GM19395 (cell line): ENCODE measurements around the gene PLPP6.

Experiments used
- ATAC-seq: cut with Tn5 transposase; IDR thresholded peaks from one replicate; pipeline ENCODE4 v1.9.1; 2021; ENCODE audit warnings: mild to moderate bottlenecking, moderate library complexity; ENCODE audit not compliant: unreplicated experiment

The PLPP6 gene

GRCh38 chr9:4690144-4690543 is 28.1 kb downstream of the PLPP6 start:
- ATAC-seq = peak; percentile 64

- no peak for ATAC-seq
These were observed 29.7 kb downstream of the PLPP6 start for GRCh38 chr9:4691795-4692194.

- ATAC-seq = no peak
These were observed 38.0 kb downstream of the PLPP6 start for GRCh38 chr9:4700091-4700490.

- no peak for ATAC-seq
These were observed 38.8 kb downstream of the PLPP6 start for GRCh38 chr9:4700932-4701331.

- no peak for ATAC-seq
These were observed 39.4 kb downstream of the PLPP6 start for GRCh38 chr9:4701526-4701925.

GRCh38 chr9:4704129-4704528 is 42.0 kb downstream of the PLPP6 start:
- ATAC-seq = no peak

- no peak for ATAC-seq
These were observed 43.9 kb downstream of the PLPP6 start for GRCh38 chr9:4706021-4706420.

GRCh38 chr9:4706971-4707622 is 45.0 kb downstream of the PLPP6 start:
- ATAC-seq = no peak

- ATAC-seq = no peak
These were observed 47.3 kb downstream of the PLPP6 start for GRCh38 chr9:4709380-4709779.

- no peak for ATAC-seq
These were observed 51.8 kb downstream of the PLPP6 start for GRCh38 chr9:4713849-4714248.

- ATAC-seq = no peak
These were observed 52.3 kb downstream of the PLPP6 start for GRCh38 chr9:4714266-4715016.
